Breast epithelium (tissue), 3 donors: Measurements from ENCODE around the gene TPST1.

Experiments used
- CTCF ChIP-seq, 3 donors: fragments of 450-650 bp; IDR thresholded peaks; one replicate each; pipeline ENCODE4 v1.5.1; 2016 to 2017; ENCODE audit warnings: antibody characterized with exemption in 3 of 3, mild to moderate bottlenecking in 3 of 3, moderate library complexity in 3 of 3
- POLR2A ChIP-seq: fragments of 450-650 bp; IDR thresholded peaks from one replicate; pipeline ENCODE4 v1.6.1; 2016; ENCODE audit warnings: antibody characterized with exemption, mild to moderate bottlenecking, moderate library complexity

GRCh38 chr7:66321283-66321682, 116.1 kb downstream of the TPST1 start:
- TF ChIP-seq POLR2A, result no peak
- no peak for TF ChIP-seq CTCF (IDR thresholded peaks at IDR 0.05)
